Neural cell (in vitro differentiated cells): ENCODE data around the gene TYW1.
"Not testable (repeated sequence)": the region's sequence is repeated elsewhere in the genome, so short reads cannot be mapped to it uniquely, and the experiment has no call there.

Source experiments
- EZH2 ChIP-seq: fragments of 200-600, 300-800 bp; shearing (Covaris generic), sonication (generic); IDR thresholded peaks from 2 replicates; pipeline ENCODE4 v1.6.1; 2014; ENCODE audit warnings: antibody characterized with exemption, low read length, borderline replicate concordance, mild to moderate bottlenecking; ENCODE audit not compliant: insufficient read depth, poor library complexity, severe bottlenecking
- TAF1 ChIP-seq: IDR thresholded peaks from 2 replicates; pipeline ENCODE4 v1.6.1; 2012; ENCODE audit warnings: low read depth
- TF ChIP-seq, protein P1 (sequence below): fragments of 450-650 bp; IDR thresholded peaks from 2 replicates; pipeline ENCODE4 v1.5.1; 2014; ENCODE audit warnings: antibody characterized with exemption, mild to moderate bottlenecking, moderate library complexity; ENCODE audit not compliant: poor library complexity, severe bottlenecking
- TF ChIP-seq, protein P2 (sequence below): IDR thresholded peaks from 2 replicates; pipeline ENCODE4 v1.6.1; 2012; ENCODE audit warnings: borderline replicate concordance

DNA sequence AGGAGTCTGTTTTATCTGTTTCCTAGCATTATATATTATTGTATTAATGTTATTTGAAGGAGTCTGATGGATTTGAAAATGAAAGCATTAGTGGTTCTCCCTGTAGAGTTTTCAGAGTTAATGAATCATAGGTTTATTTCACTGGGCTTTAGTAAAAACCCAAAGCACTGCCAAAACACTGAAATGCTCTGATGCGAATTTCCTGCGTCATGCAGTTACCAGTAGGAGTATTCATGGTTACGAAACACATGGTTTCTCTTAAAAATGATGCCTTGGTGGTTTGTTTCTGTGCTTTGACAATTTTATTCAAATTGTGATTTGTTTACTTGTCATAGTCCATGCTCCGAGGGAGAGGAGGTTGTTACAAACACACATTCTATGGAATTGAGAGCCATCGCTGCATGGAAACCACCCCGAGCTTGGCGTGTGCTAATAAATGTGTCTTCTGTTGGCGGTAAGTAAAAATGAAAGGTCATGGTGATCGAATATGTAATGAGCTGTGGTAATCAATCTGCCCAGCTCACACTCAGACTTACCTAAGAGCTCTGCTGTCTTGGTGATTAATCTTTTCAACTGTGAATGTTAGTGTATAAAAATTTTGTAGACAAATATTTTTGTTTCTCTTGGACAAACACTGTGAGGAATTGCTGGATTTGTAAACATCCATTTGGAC, 70.5 kb downstream of the TYW1 start:
- TF ChIP-seq, protein P1, sequence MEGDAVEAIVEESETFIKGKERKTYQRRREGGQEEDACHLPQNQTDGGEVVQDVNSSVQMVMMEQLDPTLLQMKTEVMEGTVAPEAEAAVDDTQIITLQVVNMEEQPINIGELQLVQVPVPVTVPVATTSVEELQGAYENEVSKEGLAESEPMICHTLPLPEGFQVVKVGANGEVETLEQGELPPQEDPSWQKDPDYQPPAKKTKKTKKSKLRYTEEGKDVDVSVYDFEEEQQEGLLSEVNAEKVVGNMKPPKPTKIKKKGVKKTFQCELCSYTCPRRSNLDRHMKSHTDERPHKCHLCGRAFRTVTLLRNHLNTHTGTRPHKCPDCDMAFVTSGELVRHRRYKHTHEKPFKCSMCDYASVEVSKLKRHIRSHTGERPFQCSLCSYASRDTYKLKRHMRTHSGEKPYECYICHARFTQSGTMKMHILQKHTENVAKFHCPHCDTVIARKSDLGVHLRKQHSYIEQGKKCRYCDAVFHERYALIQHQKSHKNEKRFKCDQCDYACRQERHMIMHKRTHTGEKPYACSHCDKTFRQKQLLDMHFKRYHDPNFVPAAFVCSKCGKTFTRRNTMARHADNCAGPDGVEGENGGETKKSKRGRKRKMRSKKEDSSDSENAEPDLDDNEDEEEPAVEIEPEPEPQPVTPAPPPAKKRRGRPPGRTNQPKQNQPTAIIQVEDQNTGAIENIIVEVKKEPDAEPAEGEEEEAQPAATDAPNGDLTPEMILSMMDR = not testable (repeated sequence)
- TF ChIP-seq TAF1, EZH2: not testable (repeated sequence)
- TF ChIP-seq, protein P2, sequence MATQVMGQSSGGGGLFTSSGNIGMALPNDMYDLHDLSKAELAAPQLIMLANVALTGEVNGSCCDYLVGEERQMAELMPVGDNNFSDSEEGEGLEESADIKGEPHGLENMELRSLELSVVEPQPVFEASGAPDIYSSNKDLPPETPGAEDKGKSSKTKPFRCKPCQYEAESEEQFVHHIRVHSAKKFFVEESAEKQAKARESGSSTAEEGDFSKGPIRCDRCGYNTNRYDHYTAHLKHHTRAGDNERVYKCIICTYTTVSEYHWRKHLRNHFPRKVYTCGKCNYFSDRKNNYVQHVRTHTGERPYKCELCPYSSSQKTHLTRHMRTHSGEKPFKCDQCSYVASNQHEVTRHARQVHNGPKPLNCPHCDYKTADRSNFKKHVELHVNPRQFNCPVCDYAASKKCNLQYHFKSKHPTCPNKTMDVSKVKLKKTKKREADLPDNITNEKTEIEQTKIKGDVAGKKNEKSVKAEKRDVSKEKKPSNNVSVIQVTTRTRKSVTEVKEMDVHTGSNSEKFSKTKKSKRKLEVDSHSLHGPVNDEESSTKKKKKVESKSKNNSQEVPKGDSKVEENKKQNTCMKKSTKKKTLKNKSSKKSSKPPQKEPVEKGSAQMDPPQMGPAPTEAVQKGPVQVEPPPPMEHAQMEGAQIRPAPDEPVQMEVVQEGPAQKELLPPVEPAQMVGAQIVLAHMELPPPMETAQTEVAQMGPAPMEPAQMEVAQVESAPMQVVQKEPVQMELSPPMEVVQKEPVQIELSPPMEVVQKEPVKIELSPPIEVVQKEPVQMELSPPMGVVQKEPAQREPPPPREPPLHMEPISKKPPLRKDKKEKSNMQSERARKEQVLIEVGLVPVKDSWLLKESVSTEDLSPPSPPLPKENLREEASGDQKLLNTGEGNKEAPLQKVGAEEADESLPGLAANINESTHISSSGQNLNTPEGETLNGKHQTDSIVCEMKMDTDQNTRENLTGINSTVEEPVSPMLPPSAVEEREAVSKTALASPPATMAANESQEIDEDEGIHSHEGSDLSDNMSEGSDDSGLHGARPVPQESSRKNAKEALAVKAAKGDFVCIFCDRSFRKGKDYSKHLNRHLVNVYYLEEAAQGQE = not testable (repeated sequence)
